Neural progenitor cell (in vitro differentiated cells): ENCODE data around the gene NPR2. TPM values are rescaled to one million over a fixed set of nuclear protein-coding genes. Genes with fewer than 3 reads are reported as not detected.

Experiments
- DNase-seq: peaks from one replicate; pipeline ENCODE4 v3.0.0-alpha.2; 2016; ENCODE audit warnings: low spot score
- H2AFZ ChIP-seq: fragments of 200-600 bp; sonication (generic); replicated peaks from 2 replicates; pipeline ENCODE4 v1.6.1; 2016; ENCODE audit warnings: antibody characterized with exemption
- H3F3A ChIP-seq: fragments of 200-600 bp; sonication (generic); 2 replicates; pipeline ENCODE4 v1.6.1; 2016; ENCODE audit warnings: antibody characterized with exemption, low read depth
- H3K27ac ChIP-seq: fragments of 200-600 bp; sonication (generic); 2 replicates; pipeline ENCODE4 v1.5.1; 2016; ENCODE audit warnings: mild to moderate bottlenecking
- H3K27me3 ChIP-seq: fragments of 200-600 bp; sonication (generic); 2 replicates; pipeline ENCODE4 v1.6.1; 2016; ENCODE audit warnings: mild to moderate bottlenecking, moderate library complexity
- H3K36me3 ChIP-seq: fragments of 200-600 bp; sonication (generic); 2 replicates; pipeline ENCODE4 v1.5.1; 2016
- H3K4me1 ChIP-seq: fragments of 200-600 bp; sonication (generic); 2 replicates; pipeline ENCODE4 v1.6.1; 2016; ENCODE audit warnings: mixed run types
- H3K4me2 ChIP-seq: fragments of 200-600 bp; sonication (generic); 2 replicates; pipeline ENCODE4 v1.6.1; 2016
- H3K4me3 ChIP-seq: fragments of 200-600 bp; sonication (generic); 2 replicates; pipeline ENCODE4 v1.5.1; 2016
- H3K79me2 ChIP-seq: fragments of 200-600 bp; sonication (generic); 2 replicates; pipeline ENCODE4 v1.6.1; 2016; ENCODE audit warnings: low read depth
- H3K9ac ChIP-seq: fragments of 200-600 bp; sonication (generic); 2 replicates; pipeline ENCODE4 v1.6.1; 2016
- H3K9me3 ChIP-seq: fragments of 200-600 bp; sonication (generic); 2 replicates; pipeline ENCODE4 v1.5.1; 2016; ENCODE audit warnings: low read depth
- H4K20me1 ChIP-seq: fragments of 200-600 bp; sonication (generic); 2 replicates; pipeline ENCODE4 v1.6.1; 2016; ENCODE audit warnings: low read depth
- H3K27ac Mint-ChIP-seq: 3 replicates; pipeline ENCODE4 v1.8.0; 2021; ENCODE audit warnings: mixed read lengths
- H3K27me3 Mint-ChIP-seq: 2 replicates; pipeline ENCODE4 v1.8.0; 2022; ENCODE audit warnings: low read depth, mild to moderate bottlenecking, inconsistent platforms, moderate library complexity, mixed read lengths; ENCODE audit not compliant: insufficient read depth
- H3K36me3 Mint-ChIP-seq: 3 replicates; pipeline ENCODE4 v1.8.0; 2021; ENCODE audit warnings: mixed read lengths
- H3K4me1 Mint-ChIP-seq: 3 replicates; pipeline ENCODE4 v1.8.0; 2021; ENCODE audit warnings: mixed read lengths
- H3K4me3 Mint-ChIP-seq: 3 replicates; pipeline ENCODE4 v1.8.0; 2021; ENCODE audit warnings: mild to moderate bottlenecking, moderate library complexity, mixed read lengths
- H3K9me3 Mint-ChIP-seq: 3 replicates; pipeline ENCODE4 v1.8.0; 2020; ENCODE audit warnings: mixed read lengths
- CTCF ChIP-seq: fragments of 200-600 bp; sonication (generic); IDR thresholded peaks from 2 replicates; pipeline ENCODE4 v1.5.1; 2017; ENCODE audit warnings: antibody characterized with exemption, mild to moderate bottlenecking
- EZH2 ChIP-seq: fragments of 200-600 bp; sonication (generic); IDR thresholded peaks from 2 replicates; pipeline ENCODE4 v1.6.1; 2017; ENCODE audit warnings: antibody characterized with exemption, mild to moderate bottlenecking, moderate library complexity
- EZH2phosphoT487 ChIP-seq: fragments of 200-600 bp; sonication (generic); IDR thresholded peaks from 2 replicates; pipeline ENCODE4 v1.6.1; 2017; ENCODE audit warnings: antibody characterized with exemption
- total RNA-seq: library from RNA; depleted of rRNA; stranded (reverse); fragments of >200 nt; gene quantifications from 2 replicates; pipeline ENCODE4 v1.2.3, GENCODE V29; 2015; ENCODE audit warnings: low replicate concordance

Gene NPR2
- total RNA-seq, 1 donor from 2014 or later = 5.6 TPM

GRCh38 chr9:35800530-35800929 is 9.1 kb downstream of the NPR2 start:
- Mint-ChIP-seq H3K4me1 (peaks cover 3% of the 10 kb centered on the region), H3K4me3 (no peak overlapping the region), H3K27me3 (peaks cover 2% of the 10 kb centered on the region), H3K36me3 (peaks cover 8% of the 10 kb centered on the region), H3K27ac (no peak overlapping the region), H3K9me3 (no peaks in the 10 kb centered on the region)
- Histone ChIP-seq H3K4me2 (no peak overlapping the region), H3K27me3 (no peaks in the 10 kb centered on the region), H2AFZ (no peak overlapping the region), H4K20me1 (no peaks in the 10 kb centered on the region), H3K27ac (no peak overlapping the region), H3K4me3 (no peak overlapping the region), H3K9ac (no peak overlapping the region), H3F3A (no peaks in the 10 kb centered on the region), H3K9me3 (no peaks in the 10 kb centered on the region), H3K4me1 (no peaks in the 10 kb centered on the region), H3K79me2 (no peaks in the 10 kb centered on the region), H3K36me3 (no peaks in the 10 kb centered on the region)
- TF ChIP-seq CTCF = no peak
- no peak for TF ChIP-seq EZH2phosphoT487
- no peak for TF ChIP-seq EZH2
- no peak for DNase-seq

DNA sequence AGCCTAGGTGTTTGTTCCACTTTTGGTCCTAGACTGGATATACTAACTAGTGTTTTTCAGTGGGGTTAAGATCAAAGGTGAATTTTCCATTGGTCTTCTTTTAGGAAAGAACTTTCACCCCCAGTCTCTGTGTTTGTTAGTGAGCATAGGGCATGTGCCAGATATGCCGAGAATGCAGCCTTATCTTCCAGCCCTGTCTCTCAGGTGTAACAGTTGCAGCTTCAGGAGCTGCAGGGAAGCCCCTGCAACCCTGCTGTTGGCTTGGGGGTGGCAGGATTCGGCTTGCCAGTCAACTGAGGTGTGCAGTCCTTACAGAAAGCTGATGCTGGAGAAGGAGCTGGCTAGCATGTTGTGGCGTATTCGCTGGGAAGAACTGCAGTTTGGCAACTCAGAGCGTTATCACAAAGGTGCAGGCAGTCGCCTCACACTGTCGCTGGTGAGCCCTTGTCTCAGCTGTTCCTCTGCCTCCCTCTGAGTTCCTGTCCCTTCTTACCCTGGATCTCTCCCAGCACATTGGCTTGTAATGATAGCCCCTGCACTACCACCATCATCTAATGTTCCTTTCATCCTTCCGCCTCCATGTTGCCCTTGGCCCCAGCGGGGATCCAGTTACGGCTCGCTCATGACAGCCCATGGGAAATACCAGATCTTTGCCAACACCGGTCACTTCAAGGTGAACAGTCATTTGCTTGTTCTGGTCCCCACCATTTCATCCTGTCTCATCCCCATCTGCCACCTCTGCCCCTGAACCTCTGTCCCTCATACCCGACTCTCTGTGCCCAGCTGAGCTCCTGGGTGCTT is 10.1 kb downstream of the NPR2 start:
- Histone ChIP-seq H4K20me1 (no peaks in the 10 kb centered on the region), H3K27ac (no peak overlapping the region), H2AFZ (no peak overlapping the region), H3K9ac (no peak overlapping the region), H3K4me3 (no peak overlapping the region), H3K79me2 (no peaks in the 10 kb centered on the region), H3K36me3 (no peaks in the 10 kb centered on the region), H3K9me3 (no peaks in the 10 kb centered on the region), H3K4me2 (no peak overlapping the region), H3K27me3 (no peaks in the 10 kb centered on the region), H3F3A (no peaks in the 10 kb centered on the region), H3K4me1 (no peaks in the 10 kb centered on the region)
- DNase-seq = no peak
- no peaks in the 10 kb centered on the region for H3K9me3 Mint-ChIP-seq
- peak overlapping the region; percentile 51 for H3K27ac Mint-ChIP-seq
- H3K4me1 Mint-ChIP-seq = peaks cover 3% of the 10 kb centered on the region
- H3K4me3 Mint-ChIP-seq = no peak overlapping the region
- peaks cover 3% of the 10 kb centered on the region for H3K27me3 Mint-ChIP-seq
- TF ChIP-seq EZH2phosphoT487 (no peak), CTCF (no peak), EZH2 (no peak)
- peaks cover 9% of the 10 kb centered on the region for H3K36me3 Mint-ChIP-seq

GRCh38 chr9:35806101-35806500 is 14.7 kb downstream of the NPR2 start:
- Histone ChIP-seq H3K27me3 (no peaks in the 10 kb centered on the region), H3K79me2 (no peaks in the 10 kb centered on the region), H2AFZ (no peak overlapping the region), H3K9me3 (no peaks in the 10 kb centered on the region), H3K36me3 (no peaks in the 10 kb centered on the region), H3K4me2 (no peak overlapping the region), H3K9ac (no peak overlapping the region), H3K4me3 (no peak overlapping the region), H3K27ac (no peak overlapping the region), H3F3A (no peaks in the 10 kb centered on the region), H4K20me1 (no peaks in the 10 kb centered on the region), H3K4me1 (no peaks in the 10 kb centered on the region)
- Mint-ChIP-seq H3K27ac (no peak overlapping the region), H3K9me3 (no peaks in the 10 kb centered on the region), H3K36me3 (peaks cover 9% of the 10 kb centered on the region), H3K27me3 (peaks cover 4% of the 10 kb centered on the region), H3K4me3 (no peak overlapping the region), H3K4me1 (no peaks in the 10 kb centered on the region)
- TF ChIP-seq EZH2 (no peak), EZH2phosphoT487 (no peak), CTCF (no peak)
- DNase-seq = no peak
